Measurements from ENCODE around the gene MMP3.

Gene MMP3

GRCh38 chr11:102850973-102851745 lies 7.8 kb upstream of the MMP3 start:
- DNase-seq (ENCODE audit: low spot score in 2 of 2) (no peak), ATAC-seq (replicated peaks; ENCODE audit: extremely low read depth, poor library complexity, severe bottlenecking) (no peak)
- Mint-ChIP-seq H3K27me3 (peaks cover 10% of the 10 kb centered on the region), H3K36me3 (ENCODE audit: insufficient read depth) (peaks cover 2% of the 10 kb centered on the region), H3K9me3 (no peaks in the 10 kb centered on the region), H3K4me3 (no peak overlapping the region), H3K27ac (ENCODE audit: low read depth) (no peak overlapping the region), H3K4me1 (no peaks in the 10 kb centered on the region)

GRCh38 chr11:102849311-102849710 lies 5.9 kb upstream of the MMP3 start:
- Mint-ChIP-seq H3K36me3 (ENCODE audit: insufficient read depth) (peaks cover 2% of the 10 kb centered on the region), H3K4me3 (no peak overlapping the region), H3K4me1 (no peaks in the 10 kb centered on the region), H3K9me3 (no peaks in the 10 kb centered on the region), H3K27ac (ENCODE audit: low read depth) (no peak overlapping the region), H3K27me3 (peaks cover 15% of the 10 kb centered on the region)
- ATAC-seq (replicated peaks; ENCODE audit: extremely low read depth, poor library complexity, severe bottlenecking) (no peak), DNase-seq (ENCODE audit: low spot score in 2 of 2) (no peak)

GRCh38 chr11:102846292-102846691 lies 2.9 kb upstream of the MMP3 start:
- Mint-ChIP-seq H3K4me3 (no peak overlapping the region), H3K27ac (ENCODE audit: low read depth) (no peak overlapping the region), H3K27me3 (peaks cover 14% of the 10 kb centered on the region), H3K9me3 (no peaks in the 10 kb centered on the region), H3K4me1 (no peaks in the 10 kb centered on the region), H3K36me3 (ENCODE audit: insufficient read depth) (peaks cover 2% of the 10 kb centered on the region)
- ATAC-seq (replicated peaks; ENCODE audit: extremely low read depth, poor library complexity, severe bottlenecking) (no peak), DNase-seq (ENCODE audit: low spot score in 2 of 2) (no peak)

- no peaks in the 10 kb centered on the region for H3K9me3 Mint-ChIP-seq
- no peak overlapping the region for H3K27ac Mint-ChIP-seq (ENCODE audit: low read depth)
- peaks cover 2% of the 10 kb centered on the region for H3K36me3 Mint-ChIP-seq (ENCODE audit: insufficient read depth)
- no peak overlapping the region for H3K4me3 Mint-ChIP-seq
- peaks cover 14% of the 10 kb centered on the region for H3K27me3 Mint-ChIP-seq
- DNase-seq (ENCODE audit: low spot score in 2 of 2) (no peak), ATAC-seq (replicated peaks; ENCODE audit: extremely low read depth, poor library complexity, severe bottlenecking) (no peak)
- H3K4me1 Mint-ChIP-seq = no peaks in the 10 kb centered on the region
Observed at GRCh38 chr11:102842930-102843329, 479 bp downstream of the MMP3 start.

GRCh38 chr11:102840018-102840417 lies 3.4 kb downstream of the MMP3 start:
- H3K4me3 Mint-ChIP-seq = no peak overlapping the region
- no peak overlapping the region for H3K27ac Mint-ChIP-seq (ENCODE audit: low read depth)
- H3K27me3 Mint-ChIP-seq = peaks cover 20% of the 10 kb centered on the region
- ATAC-seq (replicated peaks; ENCODE audit: extremely low read depth, poor library complexity, severe bottlenecking) (no peak), DNase-seq (ENCODE audit: low spot score in 2 of 2) (no peak)
- H3K9me3 Mint-ChIP-seq = no peaks in the 10 kb centered on the region
- no peaks in the 10 kb centered on the region for H3K36me3 Mint-ChIP-seq (ENCODE audit: insufficient read depth)
- no peaks in the 10 kb centered on the region for H3K4me1 Mint-ChIP-seq

GRCh38 chr11:102837646-102838045 lies 5.8 kb downstream of the MMP3 start:
- no peak for ATAC-seq (replicated peaks; ENCODE audit: extremely low read depth, poor library complexity, severe bottlenecking)
- DNase-seq (ENCODE audit: low spot score in 2 of 2) = no peak
- H3K4me1 Mint-ChIP-seq = no peaks in the 10 kb centered on the region
- H3K27ac Mint-ChIP-seq (ENCODE audit: low read depth) = no peak overlapping the region
- H3K36me3 Mint-ChIP-seq (ENCODE audit: insufficient read depth) = no peaks in the 10 kb centered on the region
- H3K4me3 Mint-ChIP-seq = no peak overlapping the region
- peaks cover 23% of the 10 kb centered on the region for H3K27me3 Mint-ChIP-seq
- H3K9me3 Mint-ChIP-seq = no peaks in the 10 kb centered on the region

GRCh38 chr11:102837156-102837555 lies 6.3 kb downstream of the MMP3 start:
- Mint-ChIP-seq H3K4me1 (no peaks in the 10 kb centered on the region), H3K9me3 (no peaks in the 10 kb centered on the region), H3K27ac (ENCODE audit: low read depth) (no peak overlapping the region), H3K4me3 (no peak overlapping the region), H3K36me3 (ENCODE audit: insufficient read depth) (no peaks in the 10 kb centered on the region), H3K27me3 (peaks cover 28% of the 10 kb centered on the region)
- ATAC-seq (replicated peaks; ENCODE audit: extremely low read depth, poor library complexity, severe bottlenecking) (no peak), DNase-seq (ENCODE audit: low spot score in 2 of 2) (no peak)

- ATAC-seq (replicated peaks; ENCODE audit: extremely low read depth, poor library complexity, severe bottlenecking) = no peak
Observed at GRCh38 chr11:102836290-102836875, 7.0 kb downstream of the MMP3 start.

GRCh38 chr11:102833731-102834130 lies 9.7 kb downstream of the MMP3 start:
- H3K27ac Mint-ChIP-seq (ENCODE audit: low read depth) = no peak overlapping the region
- DNase-seq (ENCODE audit: low spot score in 2 of 2) (no peak), ATAC-seq (replicated peaks; ENCODE audit: extremely low read depth, poor library complexity, severe bottlenecking) (no peak)
- H3K27me3 Mint-ChIP-seq = peaks cover 55% of the 10 kb centered on the region
- no peaks in the 10 kb centered on the region for H3K9me3 Mint-ChIP-seq
- no peaks in the 10 kb centered on the region for H3K36me3 Mint-ChIP-seq (ENCODE audit: insufficient read depth)
- no peak overlapping the region for H3K4me3 Mint-ChIP-seq
- no peaks in the 10 kb centered on the region for H3K4me1 Mint-ChIP-seq

More at GRCh38 chr11:102836290-102836875, 7.0 kb downstream of the MMP3 start:
- Mint-ChIP-seq H3K4me1 (no peaks in the 10 kb centered on the region), H3K36me3 (ENCODE audit: insufficient read depth) (no peaks in the 10 kb centered on the region), H3K27ac (ENCODE audit: low read depth) (no peak overlapping the region), H3K9me3 (no peaks in the 10 kb centered on the region), H3K27me3 (peaks cover 35% of the 10 kb centered on the region), H3K4me3 (no peak overlapping the region)
- DNase-seq (ENCODE audit: low spot score in 2 of 2) = no peak

- no peaks in the 10 kb centered on the region for H3K4me1 Mint-ChIP-seq
- no peak overlapping the region for H3K4me3 Mint-ChIP-seq
- ATAC-seq (replicated peaks; ENCODE audit: extremely low read depth, poor library complexity, severe bottlenecking) (no peak), DNase-seq (ENCODE audit: low spot score in 2 of 2) (no peak)
- no peaks in the 10 kb centered on the region for H3K36me3 Mint-ChIP-seq (ENCODE audit: insufficient read depth)
- H3K9me3 Mint-ChIP-seq = no peaks in the 10 kb centered on the region
- peaks cover 55% of the 10 kb centered on the region for H3K27me3 Mint-ChIP-seq
- no peak overlapping the region for H3K27ac Mint-ChIP-seq (ENCODE audit: low read depth)
Observed at GRCh38 chr11:102832612-102833011, 10.8 kb downstream of the MMP3 start.

- H3K4me3 Mint-ChIP-seq = no peak overlapping the region
- H3K9me3 Mint-ChIP-seq = no peaks in the 10 kb centered on the region
- no peak overlapping the region for H3K27ac Mint-ChIP-seq (ENCODE audit: low read depth)
- H3K36me3 Mint-ChIP-seq (ENCODE audit: insufficient read depth) = no peaks in the 10 kb centered on the region
- no peak for ATAC-seq (replicated peaks; ENCODE audit: extremely low read depth, poor library complexity, severe bottlenecking)
- no peaks in the 10 kb centered on the region for H3K4me1 Mint-ChIP-seq
- no peak for DNase-seq (ENCODE audit: low spot score in 2 of 2)
- peaks cover 63% of the 10 kb centered on the region for H3K27me3 Mint-ChIP-seq
Observed at GRCh38 chr11:102831489-102832440, 11.6 kb downstream of the MMP3 start.

- no peak for ATAC-seq (replicated peaks; ENCODE audit: extremely low read depth, poor library complexity, severe bottlenecking)
- Mint-ChIP-seq H3K27me3 (peaks cover 69% of the 10 kb centered on the region), H3K27ac (ENCODE audit: low read depth) (no peak overlapping the region)
Observed at GRCh38 chr11:102831128-102831488, 12.3 kb downstream of the MMP3 start.

More at GRCh38 chr11:102831128-102831488, 12.3 kb downstream of the MMP3 start:
- Mint-ChIP-seq H3K4me1 (no peaks in the 10 kb centered on the region), H3K9me3 (no peaks in the 10 kb centered on the region), H3K36me3 (ENCODE audit: insufficient read depth) (no peaks in the 10 kb centered on the region), H3K4me3 (no peak overlapping the region)
- no peak for DNase-seq (ENCODE audit: low spot score in 2 of 2)

Data from central memory CD8-positive, alpha-beta T cell (primary cell).